T-helper 1 cell treated with Interleukin-12 subunit alpha and Interleukin-12 subunit beta and Interleukin-4 antibody, amounts not matched to agents 30 ng/mL and 1 ng/mL, for 36 hours (primary cell): ENCODE results near the gene IL1RAPL1. TPM values are rescaled to one million over a fixed set of nuclear protein-coding genes. Genes with fewer than 3 reads are reported as not detected.

Experiments used
- intact Hi-C: fragments of 100-400 bp; cut with micrococcal nuclease; formaldehyde crosslinking; loops from one replicate; pipeline ENCODE4 v1.15.1; 2024
- total RNA-seq: library from RNA; stranded (reverse); gene quantifications from 2 replicates; pipeline ENCODE4 v1.2.3, GENCODE V29; 2022

Gene IL1RAPL1
- total RNA-seq, 1 donor from 2014 or later = not detected

DNA sequence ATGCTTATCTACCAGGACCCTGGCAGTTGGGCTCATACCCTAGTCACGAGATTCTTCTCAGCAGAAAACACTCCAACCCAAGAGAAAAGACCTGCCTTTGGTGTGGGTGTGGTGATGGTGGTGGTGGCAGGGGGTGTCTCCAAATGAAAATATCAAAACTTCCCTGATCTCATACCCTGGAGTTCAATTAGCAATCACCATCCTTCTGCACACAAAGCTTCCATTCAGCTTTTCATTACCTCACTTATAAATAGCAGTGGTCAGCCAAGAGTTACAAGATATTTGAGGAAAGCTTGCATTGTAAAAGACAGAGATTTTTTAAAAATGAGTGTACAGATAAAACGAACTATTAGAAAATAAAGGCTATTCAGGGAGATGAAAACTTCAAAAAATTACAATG is 1047.3 kb downstream of the IL1RAPL1 start:
- intact Hi-C loops = no loop called here

- intact Hi-C loops = no loop called here
Measured at GRCh38 chrX:29636331-29636730, 1049.1 kb downstream of the IL1RAPL1 start.

DNA sequence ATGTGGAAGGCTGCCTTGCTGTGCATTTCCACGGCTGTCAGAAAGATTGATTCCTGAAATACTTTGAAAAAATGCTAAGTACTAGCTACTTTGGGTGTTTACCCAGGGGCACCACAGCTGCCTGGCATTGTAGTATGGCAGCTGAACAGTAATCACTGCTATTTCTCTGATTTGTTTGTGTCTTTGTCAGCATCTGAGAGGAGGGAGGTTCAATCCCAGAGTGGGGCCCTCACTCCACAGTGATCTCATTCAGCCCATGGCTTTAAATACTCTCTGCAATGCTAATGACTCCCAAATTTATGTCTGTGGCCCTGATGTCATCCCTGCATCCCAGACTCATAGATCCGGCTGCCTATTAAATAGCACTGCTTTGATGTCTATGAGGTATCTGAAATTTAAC is 1052.9 kb downstream of the IL1RAPL1 start:
- intact Hi-C loops = no loop called here

DNA sequence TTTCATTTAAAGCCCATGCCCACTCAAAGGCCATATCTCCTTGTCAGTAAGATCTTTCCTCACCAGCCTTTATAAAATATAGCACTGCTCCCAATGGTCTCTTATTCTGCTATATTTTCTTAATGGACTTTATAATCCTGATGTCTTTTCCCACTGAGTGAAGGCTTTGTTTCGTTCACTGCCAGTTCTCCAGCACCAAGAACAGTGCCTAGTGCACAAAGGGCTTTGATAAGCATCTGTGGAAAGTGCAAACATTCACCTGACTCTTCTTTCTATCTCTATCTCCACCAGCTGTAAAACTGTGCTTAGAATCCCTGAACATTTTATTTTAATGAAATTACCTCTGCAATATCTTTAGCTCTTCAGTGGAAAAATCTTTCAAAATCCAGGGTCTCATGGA is 1054.2 kb downstream of the IL1RAPL1 start:
- intact Hi-C loops = no loop called here

DNA sequence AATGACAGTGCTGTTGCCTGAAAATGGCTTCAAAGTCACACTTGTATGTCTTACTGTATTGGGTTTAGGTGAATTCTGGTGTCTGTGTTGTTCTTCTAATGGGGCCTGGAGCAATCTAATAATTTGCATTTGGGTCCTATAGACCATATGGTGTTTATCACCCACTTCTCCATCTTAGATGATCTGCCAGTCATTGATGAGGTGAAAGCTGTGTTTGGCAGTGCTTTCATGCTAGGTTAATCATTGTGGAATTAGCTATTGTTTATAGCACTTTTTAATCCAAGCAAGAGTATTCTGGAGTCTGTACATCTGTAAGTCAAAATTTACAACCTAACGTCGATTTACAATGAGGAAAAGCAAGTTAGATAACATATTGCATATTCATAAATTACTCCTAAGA is 1055.9 kb downstream of the IL1RAPL1 start:
- intact Hi-C loops = no loop called here

GRCh38 chrX:29648161-29648560 is 1060.9 kb downstream of the IL1RAPL1 start:
- intact Hi-C loops = no loop called here

GRCh38 chrX:29652484-29652883 is 1065.2 kb downstream of the IL1RAPL1 start:
- intact Hi-C loops = no loop called here

DNA sequence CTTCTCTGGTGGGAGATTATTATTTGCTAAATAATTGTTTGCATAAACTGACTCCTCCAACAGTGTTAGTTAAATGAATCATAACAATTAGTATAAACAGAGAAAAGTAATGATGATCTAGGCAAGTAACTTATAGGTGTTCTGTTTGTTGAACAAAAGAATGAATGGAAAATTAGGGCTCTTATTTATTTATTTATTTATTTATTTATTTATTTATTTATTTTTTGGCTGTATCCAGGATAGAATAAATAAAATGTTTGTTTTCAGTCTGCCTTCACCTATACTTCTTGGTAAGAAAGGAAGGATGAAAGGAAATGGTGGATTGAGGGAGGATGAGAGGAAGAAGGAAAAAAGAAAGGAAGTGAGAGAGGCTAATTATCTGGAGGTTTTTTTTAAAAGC is 1066.5 kb downstream of the IL1RAPL1 start:
- intact Hi-C loops = no loop called here

GRCh38 chrX:29659911-29660310 is 1072.7 kb downstream of the IL1RAPL1 start:
- intact Hi-C loops = no loop called here

- intact Hi-C loops = no loop called here
Measured at GRCh38 chrX:29661290-29661689, 1074.0 kb downstream of the IL1RAPL1 start.

- intact Hi-C loops = no loop called here
Measured at GRCh38 chrX:29662101-29662500, 1074.9 kb downstream of the IL1RAPL1 start.

- intact Hi-C loops = no loop called here
Measured at GRCh38 chrX:29662759-29663503, 1075.7 kb downstream of the IL1RAPL1 start.

DNA sequence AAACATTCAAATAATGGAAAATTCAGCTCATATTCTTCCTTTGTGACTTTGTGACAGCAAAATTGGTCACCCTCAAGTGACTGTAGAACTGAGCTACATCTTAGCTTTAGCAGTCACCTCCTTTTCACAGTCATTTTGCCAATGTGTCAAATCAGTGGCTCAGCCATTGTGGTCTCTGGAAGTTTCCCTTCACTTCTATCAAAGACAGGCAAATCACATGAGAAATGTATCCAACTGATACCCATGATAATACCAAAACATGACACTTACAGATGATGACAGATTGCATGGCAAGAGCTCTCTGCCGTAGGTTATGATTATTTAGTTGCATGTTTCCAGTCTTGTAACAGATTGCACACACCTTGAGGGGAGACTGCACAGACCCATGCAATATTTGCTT is 1078.3 kb downstream of the IL1RAPL1 start:
- intact Hi-C loops = no loop called here

GRCh38 chrX:29666366-29666765 is 1079.1 kb downstream of the IL1RAPL1 start:
- intact Hi-C loops = no loop called here

DNA sequence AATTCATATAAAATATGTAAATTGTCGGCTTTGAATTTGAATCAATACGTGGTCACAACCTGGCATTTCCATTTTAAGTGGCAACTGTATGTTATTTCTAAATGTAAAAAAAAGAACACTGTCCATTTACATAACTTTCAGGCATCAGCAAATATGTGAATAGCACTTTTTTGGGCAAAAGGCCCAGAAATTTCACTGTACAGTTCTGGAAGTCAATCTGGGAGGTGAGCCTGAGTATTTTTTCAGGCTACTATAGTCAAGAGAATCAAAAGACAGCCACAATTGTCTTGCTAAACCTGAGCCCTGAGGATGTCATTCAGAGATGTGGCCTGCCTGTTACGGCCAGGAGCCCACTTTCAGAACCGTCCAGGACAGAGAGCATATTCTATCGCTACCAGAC is 1084.2 kb downstream of the IL1RAPL1 start:
- intact Hi-C loops = no loop called here

GRCh38 chrX:29687687-29688086 is 1100.4 kb downstream of the IL1RAPL1 start:
- intact Hi-C loops = no loop called here

DNA sequence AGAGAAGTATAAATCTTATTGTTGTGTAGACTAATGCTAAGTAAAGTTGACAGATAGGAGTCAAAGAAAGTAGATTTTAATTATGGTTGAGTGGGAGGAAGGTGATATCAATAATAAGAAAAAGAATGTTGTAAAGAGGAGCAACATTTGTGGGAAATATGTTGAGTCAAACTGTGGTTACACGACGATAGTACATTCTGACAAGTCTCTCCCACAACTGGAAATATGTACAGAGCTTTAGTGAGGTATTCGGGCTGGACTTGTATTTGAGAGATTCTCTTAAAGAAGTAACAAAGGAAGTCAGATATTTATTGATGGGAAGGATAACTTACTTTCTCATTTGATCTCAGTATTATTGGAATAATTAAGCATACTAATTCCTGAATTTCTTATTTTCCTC is 1102.8 kb downstream of the IL1RAPL1 start:
- intact Hi-C loops = no loop called here

GRCh38 chrX:29691044-29691443 is 1103.8 kb downstream of the IL1RAPL1 start:
- intact Hi-C loops = no loop called here

- intact Hi-C loops = no loop called here
Measured at GRCh38 chrX:29693912-29694311, 1106.7 kb downstream of the IL1RAPL1 start.

- intact Hi-C loops = no loop called here
Measured at GRCh38 chrX:29699239-29699638, 1112.0 kb downstream of the IL1RAPL1 start.

GRCh38 chrX:29707088-29707487 is 1119.8 kb downstream of the IL1RAPL1 start:
- intact Hi-C loops = no loop called here

GRCh38 chrX:29721152-29721551 is 1133.9 kb downstream of the IL1RAPL1 start:
- intact Hi-C loops = no loop called here

- intact Hi-C loops = no loop called here
Measured at GRCh38 chrX:29724316-29724715, 1137.1 kb downstream of the IL1RAPL1 start.

- intact Hi-C loops = no loop called here
Measured at GRCh38 chrX:29726811-29727210, 1139.6 kb downstream of the IL1RAPL1 start.
